Gastroesophageal sphincter (tissue), 4 donors: ENCODE data around the gene LPP. TPM values are rescaled to one million over a fixed set of nuclear protein-coding genes. Genes with fewer than 3 reads are reported as not detected.

Experiments
- ATAC-seq: fragments of 150-250 bp; one replicate; pipeline ENCODE4 v1.9.1; 2016; ENCODE audit warnings: mild to moderate bottlenecking, moderate library complexity
- H3K27ac ChIP-seq, 4 donors: fragments of 200-600 bp; sonication (generic) in 3 of 4; 1 replicate in 3 of 4; 2 replicates in 1 of 4; pipeline ENCODE4 v1.5.1; 2016 to 2019
- H3K27me3 ChIP-seq: fragments of 200-600 bp; sonication (generic); one replicate; pipeline ENCODE4 v1.5.1; 2019
- H3K36me3 ChIP-seq, 2 donors: fragments of 200-600 bp; sonication (generic); one replicate each; pipeline ENCODE4 v1.5.1; 2019; ENCODE audit warnings: control low read depth in 1 of 2
- H3K4me1 ChIP-seq, 3 donors: fragments of 200-600 bp; sonication (generic); 1 replicate in 2 of 3; 2 replicates in 1 of 3; pipeline ENCODE4 v1.5.1; 2016 to 2019; ENCODE audit warnings: control low read depth in 2 of 3
- H3K4me3 ChIP-seq, 2 donors: fragments of 200-600 bp; sonication (generic); one replicate each; pipeline ENCODE4 v1.5.1; 2019; ENCODE audit warnings: mild to moderate bottlenecking in 1 of 2, moderate library complexity in 1 of 2
- H3K9me3 ChIP-seq, 3 donors: fragments of 200-600 bp; sonication (generic); one replicate each; pipeline ENCODE4 v1.5.1; 2017 to 2019; ENCODE audit warnings: control low read depth in 2 of 3
- EP300 ChIP-seq: sonication (generic); formaldehyde crosslinking; IDR thresholded peaks from one replicate; pipeline ENCODE4 v1.6.1; 2017; ENCODE audit warnings: antibody characterized with exemption, mild to moderate bottlenecking
- POLR2A ChIP-seq, 2 donors: fragments of 450-650 bp; IDR thresholded peaks; one replicate each; pipeline ENCODE4 v1.6.1; 2017; ENCODE audit warnings: antibody characterized with exemption in 2 of 2, mild to moderate bottlenecking in 2 of 2, moderate library complexity in 1 of 2
- POLR2AphosphoS5 ChIP-seq: sonication (generic); formaldehyde crosslinking; IDR thresholded peaks from one replicate; pipeline ENCODE4 v1.6.1; 2017; ENCODE audit warnings: antibody characterized with exemption
- WGBS, 2 donors: methylation state at CpG; one replicate each; pipeline ENCODE4 v1.1.5; 2018; ENCODE audit warnings: low coverage in 1 of 2; 5-methylcytosine and 5-hydroxymethylcytosine counted together
- total RNA-seq, 4 donors: library from RNA; depleted of rRNA; stranded (reverse); fragments of >200 nt; gene quantifications; one replicate each; pipeline ENCODE4 v1.1.0, GENCODE V29; 2016
- TF ChIP-seq, protein P1 (sequence below), 4 experiments: fragments of 200-600 bp in 2 of 4; fragments of 450-650 bp in 2 of 4; sonication (generic) in 1 of 4; IDR thresholded peaks; one replicate each; pipeline ENCODE4 v1.5.1; 2017 to 2019; ENCODE audit warnings: antibody characterized with exemption in 4 of 4, mild to moderate bottlenecking in 2 of 4, moderate library complexity in 2 of 4

The LPP gene
- total RNA-seq, 4 donors from 2014 or later: 1,243 to 2,297 (median 2,164) TPM

DNA sequence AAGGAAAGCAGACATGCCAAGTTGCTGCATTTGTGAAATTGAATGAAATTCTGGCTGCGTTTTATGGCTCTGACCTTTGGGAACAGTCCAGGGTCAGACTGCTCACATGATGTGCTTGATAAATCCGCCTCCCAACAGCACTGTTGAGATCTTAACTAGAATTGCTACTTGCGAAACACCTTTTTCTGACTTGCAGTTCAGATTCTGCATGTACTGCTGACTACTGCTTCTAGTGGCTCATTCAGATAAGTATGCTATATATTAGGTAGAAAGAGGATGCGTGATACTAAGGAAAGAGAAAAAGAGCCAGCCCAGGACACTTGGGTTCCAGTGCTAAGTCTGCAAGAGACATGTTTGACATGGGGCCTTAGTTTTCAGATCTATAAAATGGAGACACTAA, 129.4 kb downstream of the LPP start:
- Histone ChIP-seq H3K36me3 (peaks cover 0 to 9% of the 10 kb centered on the region in 2 donors), H3K27me3 (no peaks in the 10 kb centered on the region), H3K27ac (peak overlapping the region; percentile 72 to 96 (median 86)), H3K9me3 (no peaks in the 10 kb centered on the region), H3K4me3 (no peak overlapping the region), H3K4me1 (peaks cover 34 to 100% (median 38%) of the 10 kb centered on the region in 3 donors)
- peak; percentile 37 for ATAC-seq
- 48 to 64% methylated on average over 3 to 4 of the region's 4 CpGs for WGBS, 2 donors
- TF ChIP-seq EP300 (no peak), POLR2AphosphoS5 (peak; percentile 79)
- TF ChIP-seq, protein P1, sequence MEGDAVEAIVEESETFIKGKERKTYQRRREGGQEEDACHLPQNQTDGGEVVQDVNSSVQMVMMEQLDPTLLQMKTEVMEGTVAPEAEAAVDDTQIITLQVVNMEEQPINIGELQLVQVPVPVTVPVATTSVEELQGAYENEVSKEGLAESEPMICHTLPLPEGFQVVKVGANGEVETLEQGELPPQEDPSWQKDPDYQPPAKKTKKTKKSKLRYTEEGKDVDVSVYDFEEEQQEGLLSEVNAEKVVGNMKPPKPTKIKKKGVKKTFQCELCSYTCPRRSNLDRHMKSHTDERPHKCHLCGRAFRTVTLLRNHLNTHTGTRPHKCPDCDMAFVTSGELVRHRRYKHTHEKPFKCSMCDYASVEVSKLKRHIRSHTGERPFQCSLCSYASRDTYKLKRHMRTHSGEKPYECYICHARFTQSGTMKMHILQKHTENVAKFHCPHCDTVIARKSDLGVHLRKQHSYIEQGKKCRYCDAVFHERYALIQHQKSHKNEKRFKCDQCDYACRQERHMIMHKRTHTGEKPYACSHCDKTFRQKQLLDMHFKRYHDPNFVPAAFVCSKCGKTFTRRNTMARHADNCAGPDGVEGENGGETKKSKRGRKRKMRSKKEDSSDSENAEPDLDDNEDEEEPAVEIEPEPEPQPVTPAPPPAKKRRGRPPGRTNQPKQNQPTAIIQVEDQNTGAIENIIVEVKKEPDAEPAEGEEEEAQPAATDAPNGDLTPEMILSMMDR (IDR thresholded peaks at IDR 0.05): peak in 2 of 4 experiments; percentile 30 to 37

DNA sequence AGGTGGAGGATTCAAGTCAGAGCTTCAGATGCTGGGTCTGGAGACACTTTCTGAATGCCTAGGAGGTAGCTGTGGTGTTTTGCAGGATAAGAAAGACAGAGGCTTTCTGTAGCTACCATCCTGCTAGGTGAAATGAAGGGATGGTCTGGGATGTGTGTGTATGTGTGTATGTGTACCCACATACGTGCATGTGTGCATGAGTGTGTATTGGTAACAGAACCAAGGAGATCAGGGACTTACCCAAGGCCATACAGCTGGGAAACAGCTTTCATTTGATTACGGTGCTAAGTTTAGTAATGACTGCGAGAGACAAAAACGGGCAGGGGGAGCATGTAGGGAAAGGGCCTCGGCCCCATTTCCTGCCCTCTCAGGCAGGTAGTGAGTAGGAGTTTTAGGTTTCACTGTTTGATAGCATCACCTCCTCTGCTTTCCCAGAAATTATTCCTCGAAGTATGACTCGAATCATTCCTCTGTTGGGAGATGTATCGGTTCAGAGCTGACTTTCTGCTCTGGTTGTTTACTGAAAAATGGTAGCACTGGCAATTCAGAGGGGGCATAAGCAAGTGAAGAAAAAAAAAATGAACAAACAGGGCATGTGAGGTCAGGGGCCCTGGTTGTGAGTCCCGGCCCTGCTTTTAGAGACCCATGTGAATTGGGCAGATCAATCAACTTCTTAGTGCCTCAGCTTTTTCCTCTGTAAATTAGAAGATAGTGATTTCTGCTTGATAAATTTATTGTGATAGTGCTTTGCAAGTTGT, 130.7 kb downstream of the LPP start:
- peaks cover 33 to 97% (median 41%) of the 10 kb centered on the region in 3 donors for H3K4me1 ChIP-seq

DNA sequence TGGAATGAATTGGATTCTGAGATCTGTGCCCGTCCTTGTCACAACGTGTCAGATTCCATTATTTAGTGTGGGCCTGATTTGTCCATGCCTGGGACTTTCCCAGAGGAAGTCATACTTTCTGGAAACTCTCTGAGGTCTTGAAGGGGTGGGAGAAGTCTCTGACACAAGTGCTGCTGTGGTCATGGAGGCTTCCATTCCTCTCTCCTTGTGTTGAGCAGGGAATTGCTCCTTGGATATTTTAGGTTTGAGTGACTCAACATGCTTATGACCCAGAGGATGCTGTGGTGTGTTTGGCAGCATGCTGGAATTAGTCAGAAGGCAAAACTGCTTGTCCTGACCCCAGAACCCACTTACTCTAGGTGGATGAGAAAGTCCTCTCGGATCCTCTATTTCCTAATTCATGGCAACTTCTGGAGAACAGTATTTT, 132.1 kb downstream of the LPP start:
- WGBS, 2 donors: 0 to 29% methylated on average over 1 to 3 of the region's 3 CpGs
- no peaks in the 10 kb centered on the region for H3K27me3 ChIP-seq
- ATAC-seq: peak; percentile 93
- H3K9me3 ChIP-seq: no peaks in the 10 kb centered on the region
- peaks cover 0 to 15% of the 10 kb centered on the region in 2 donors for H3K36me3 ChIP-seq
- TF ChIP-seq EP300 (no peak), POLR2AphosphoS5 (peak; percentile 94), POLR2A (IDR thresholded peaks at IDR 0.05) (no peak)
- TF ChIP-seq, protein P1 (IDR thresholded peaks at IDR 0.05): peak in 1 of 4 experiments; percentile 17
- H3K27ac ChIP-seq: peak overlapping the region; percentile 79 to 96 (median 87)
- H3K4me3 ChIP-seq: no peak overlapping the region
- H3K4me1 ChIP-seq: peaks cover 35 to 97% (median 41%) of the 10 kb centered on the region in 3 donors

More for the DNA sequence above, 130.7 kb downstream of the LPP start:
- Histone ChIP-seq H3K9me3 (no peaks in the 10 kb centered on the region), H3K36me3 (peaks cover 0 to 5% of the 10 kb centered on the region in 2 donors), H3K27me3 (no peaks in the 10 kb centered on the region), H3K27ac (peak overlapping the region; percentile 79 to 96 (median 87)), H3K4me3 (no peak overlapping the region)
- WGBS, 2 donors: 51 to 61% methylated on average over 6 to 9 of the region's 9 CpGs
- no peak for ATAC-seq
- TF ChIP-seq POLR2A (IDR thresholded peaks at IDR 0.05) (no peak), POLR2AphosphoS5 (peak; percentile 5)

DNA sequence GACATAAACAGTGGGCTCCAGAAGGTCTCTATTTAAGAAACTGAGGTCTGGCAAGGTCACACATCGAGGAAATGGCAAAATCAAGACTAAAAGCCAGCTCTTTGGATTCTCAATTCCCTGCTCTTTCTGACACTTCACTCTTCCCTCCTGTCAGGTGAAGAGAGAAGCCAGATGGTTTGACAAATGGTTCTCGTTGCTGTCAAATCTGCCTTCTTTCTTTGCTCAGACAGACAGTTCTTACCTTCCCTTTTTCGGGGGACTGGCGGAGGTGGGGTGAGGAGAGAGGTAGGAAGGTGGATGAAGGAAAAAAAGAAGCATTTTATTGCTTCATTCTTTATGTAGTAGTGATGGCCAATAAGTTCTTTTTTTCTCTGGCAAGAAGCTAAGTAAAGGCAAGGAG, 133.4 kb downstream of the LPP start:
- Histone ChIP-seq H3K4me1 (peaks cover 33 to 96% (median 41%) of the 10 kb centered on the region in 3 donors), H3K9me3 (no peaks in the 10 kb centered on the region), H3K27me3 (no peaks in the 10 kb centered on the region), H3K4me3 (no peak overlapping the region), H3K36me3 (peaks cover 0 to 15% of the 10 kb centered on the region in 2 donors), H3K27ac (peak overlapping the region; percentile 79 to 96 (median 87))
- no peak for ATAC-seq
- WGBS, 2 donors: 78% methylated on average over 4 of the region's 4 CpGs; no CpG with 5 or more reads in 1 of the 2 donors
- TF ChIP-seq, protein P1 (IDR thresholded peaks at IDR 0.05): no peak
- no peak for TF ChIP-seq POLR2AphosphoS5
- no peak for TF ChIP-seq EP300
- TF ChIP-seq POLR2A (IDR thresholded peaks at IDR 0.05): no peak

DNA sequence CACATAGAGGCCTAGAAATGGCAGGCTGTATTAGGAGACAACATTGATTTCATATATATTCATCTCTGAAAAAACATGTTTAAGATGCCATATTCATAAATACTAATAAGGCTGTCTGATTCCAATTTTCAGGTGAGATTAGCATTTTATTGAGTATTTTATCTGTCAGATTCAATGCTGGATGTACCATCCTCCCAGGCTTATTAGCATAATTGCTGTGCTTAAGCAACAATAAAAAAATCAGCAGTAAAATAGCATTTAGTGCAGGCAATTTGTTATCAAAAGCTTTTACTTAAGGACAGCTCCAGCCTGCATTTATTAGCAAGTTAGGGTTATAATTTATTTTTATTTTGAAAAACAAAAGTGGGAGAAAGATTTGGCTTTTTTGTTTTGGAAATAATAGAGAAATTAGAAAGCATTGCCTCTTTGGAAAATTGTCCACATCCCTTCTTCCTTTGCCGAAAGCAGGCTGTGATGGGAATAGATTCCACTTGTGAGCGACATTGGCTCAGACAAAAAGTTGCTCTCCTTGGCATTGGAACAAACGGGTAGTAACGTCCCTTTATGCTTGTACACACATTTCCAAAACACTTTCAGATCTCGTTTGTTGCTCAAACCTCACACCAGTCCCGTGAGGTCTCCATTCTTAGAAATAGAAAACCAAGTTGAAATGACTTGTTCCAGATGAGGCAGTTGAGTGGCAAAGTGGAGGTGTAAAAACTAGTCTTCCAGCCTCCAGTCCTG, 134.0 kb downstream of the LPP start:
- ATAC-seq: no peak
- H3K4me1 ChIP-seq: peaks cover 29 to 96% (median 37%) of the 10 kb centered on the region in 3 donors
- WGBS, 2 donors: 19 to 24% methylated on average over 6 of the region's 6 CpGs
- H3K27ac ChIP-seq: peak overlapping the region; percentile 79 to 96 (median 87)
- peaks cover 0 to 15% of the 10 kb centered on the region in 2 donors for H3K36me3 ChIP-seq
- no peak overlapping the region for H3K4me3 ChIP-seq
- TF ChIP-seq POLR2A (IDR thresholded peaks at IDR 0.05) (no peak), POLR2AphosphoS5 (peak; percentile 15), EP300 (no peak)
- TF ChIP-seq, protein P1 (IDR thresholded peaks at IDR 0.05): no peak
- no peaks in the 10 kb centered on the region for H3K27me3 ChIP-seq
- H3K9me3 ChIP-seq: no peaks in the 10 kb centered on the region
